GM19238 (cell line): ENCODE results near the gene P2RX6.

Experiments used
- DNase-seq: peaks from one replicate; pipeline ENCODE4 v3.0.0; 2011; ENCODE audit warnings: low spot score; ENCODE audit not compliant: insufficient read length

P2RX6 gene

GRCh38 chr22:21074102-21074715 is 59.2 kb downstream of the P2RX6 start:
- DNase-seq: no peak

DNA sequence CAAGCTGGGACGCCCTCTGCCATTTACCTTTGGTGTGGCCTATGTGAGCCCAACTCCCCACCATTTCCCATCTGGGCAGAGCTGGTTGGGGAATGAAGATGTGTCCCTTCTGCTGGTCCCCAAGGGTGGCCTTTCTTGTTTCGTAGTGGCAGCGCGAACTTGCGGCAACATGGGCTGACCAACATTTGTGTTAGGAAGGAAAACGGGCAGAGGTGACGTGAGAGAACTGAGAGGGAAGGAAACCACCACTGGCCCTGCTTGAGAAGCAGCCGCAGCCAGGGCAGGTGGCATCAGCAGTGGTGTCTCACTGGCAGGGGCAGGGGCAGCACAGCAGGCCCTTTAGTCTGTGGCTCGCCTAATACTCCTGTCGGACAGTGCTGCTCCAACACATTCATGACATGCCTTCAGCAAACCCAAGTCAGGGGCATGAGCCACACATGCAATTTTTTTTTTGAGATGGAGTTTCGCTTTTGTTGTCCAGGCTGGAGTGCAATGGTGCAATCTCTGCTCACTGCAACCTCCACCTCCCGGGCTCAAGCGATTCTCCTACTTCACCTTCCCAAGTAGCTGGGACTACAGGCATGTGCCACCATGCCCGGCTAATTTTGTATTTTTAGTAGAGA is 60.7 kb downstream of the P2RX6 start:
- no peak for DNase-seq

GRCh38 chr22:21076912-21077625 is 62.1 kb downstream of the P2RX6 start:
- no peak for DNase-seq
